HEK293 (cell line): ENCODE results near the gene CACNA2D3.

Experiments used
- CTCF ChIA-PET: fragments of 350-600 bp; formaldehyde crosslinking; extraction: SDS; loops from one replicate; lab custom pipeline; 2021; ENCODE audit warnings: antibody characterized with exemption; lab: Yijun Ruan, JAX
- POLR2A ChIA-PET: fragments of 300-600 bp; formaldehyde crosslinking; extraction: SDS; loops from one replicate; lab custom pipeline; 2020; ENCODE audit warnings: antibody characterized with exemption, inconsistent platforms; lab: Yijun Ruan, JAX
- H3K27ac ChIP-seq: fragments of 200-500 bp; sonication (Bioruptor generic); 2 replicates; pipeline ENCODE4 v1.5.1; 2014; ENCODE audit warnings: low read depth, low read length, control low read depth, inconsistent platforms; ENCODE audit errors: extremely low read depth
- H3K36me3 ChIP-seq, 2 experiments: fragments of 200-500 bp in 1 of 2; sonication (Bioruptor generic) in 1 of 2; 1 replicate in 1 of 2; 2 replicates in 1 of 2; pipeline ENCODE4 v1.5.1; 2014 to 2017; ENCODE audit warnings: inconsistent platforms in 2 of 2, low read length in 2 of 2; ENCODE audit not compliant: control insufficient read depth in 2 of 2, insufficient read depth in 1 of 2
- H3K4me1 ChIP-seq: fragments of 200-500 bp; sonication (Bioruptor generic); 2 replicates; pipeline ENCODE4 v1.5.1; 2014; ENCODE audit warnings: mild to moderate bottlenecking, low read length, inconsistent platforms; ENCODE audit not compliant: control insufficient read depth, insufficient read depth
- H3K4me3 ChIP-seq: 2 replicates; pipeline ENCODE4 v1.5.1; 2011; ENCODE audit warnings: low read depth, mild to moderate bottlenecking, control low read depth, low read length, moderate library complexity
- H3K9me3 ChIP-seq: fragments of 200-500 bp; sonication (Bioruptor generic); 2 replicates; pipeline ENCODE4 v1.5.1; 2014; ENCODE audit warnings: low read depth, low read length, inconsistent platforms; ENCODE audit not compliant: control insufficient read depth, insufficient read depth
- YY2 ChIP-seq: fragments of 450-650 bp; formaldehyde crosslinking; IDR thresholded peaks from 2 replicates; pipeline ENCODE4 v1.5.1; 2016; ENCODE audit warnings: missing biosample characterization, missing genetic modification characterization
- ZFP37 ChIP-seq: fragments of 450-650 bp; formaldehyde crosslinking; IDR thresholded peaks from 2 replicates; pipeline ENCODE4 v1.5.1; 2016; ENCODE audit warnings: missing biosample characterization, missing genetic modification characterization
- ZFP41 ChIP-seq: fragments of 450-650 bp; formaldehyde crosslinking; IDR thresholded peaks from 2 replicates; pipeline ENCODE4 v1.5.1; 2016; ENCODE audit warnings: missing biosample characterization, missing genetic modification characterization, borderline replicate concordance
- ZNF112 ChIP-seq: fragments of 450-650 bp; formaldehyde crosslinking; IDR thresholded peaks from 2 replicates; pipeline ENCODE4 v1.5.0; 2017; ENCODE audit warnings: missing biosample characterization, missing genetic modification characterization
- ZNF157 ChIP-seq: fragments of 450-650 bp; formaldehyde crosslinking; IDR thresholded peaks from 2 replicates; pipeline ENCODE4 v1.5.1; 2016; ENCODE audit warnings: missing biosample characterization, missing genetic modification characterization
- ZNF248 ChIP-seq: fragments of 450-650 bp; formaldehyde crosslinking; IDR thresholded peaks from 2 replicates; pipeline ENCODE4 v1.5.1; 2017; ENCODE audit warnings: missing biosample characterization, missing genetic modification characterization
- ZNF555 ChIP-seq: fragments of 450-650 bp; formaldehyde crosslinking; conservative IDR thresholded peaks from 2 replicates; pipeline ENCODE4 v1.5.1; 2017; ENCODE audit warnings: missing biosample characterization, mild to moderate bottlenecking, missing genetic modification characterization, inconsistent platforms
- ZNF623 ChIP-seq: fragments of 450-650 bp; formaldehyde crosslinking; IDR thresholded peaks from 2 replicates; pipeline ENCODE4 v1.5.1; 2016; ENCODE audit warnings: missing biosample characterization, missing genetic modification characterization
- ZNF677 ChIP-seq: fragments of 450-650 bp; IDR thresholded peaks from 2 replicates; pipeline ENCODE4 v1.5.0; 2018; ENCODE audit warnings: missing biosample characterization, mild to moderate bottlenecking, missing genetic modification characterization, moderate library complexity
- ZNF776 ChIP-seq: fragments of 450-650 bp; formaldehyde crosslinking; IDR thresholded peaks from 2 replicates; pipeline ENCODE4 v1.5.0; 2017; ENCODE audit warnings: missing biosample characterization, missing genetic modification characterization, borderline replicate concordance
- ZNF785 ChIP-seq: fragments of 450-650 bp; formaldehyde crosslinking; IDR thresholded peaks from 2 replicates; pipeline ENCODE4 v1.5.1; 2016; ENCODE audit warnings: missing biosample characterization, missing genetic modification characterization
- ZXDB ChIP-seq: fragments of 450-650 bp; formaldehyde crosslinking; IDR thresholded peaks from 2 replicates; pipeline ENCODE4 v1.5.1; 2016; ENCODE audit warnings: missing biosample characterization, missing genetic modification characterization
- TF ChIP-seq, protein P1 (sequence below): fragments of 450-650 bp; formaldehyde crosslinking; IDR thresholded peaks from 2 replicates; pipeline ENCODE4 v1.5.1; 2016; ENCODE audit warnings: missing biosample characterization, missing genetic modification characterization
- TF ChIP-seq, protein P2 (sequence below): fragments of 450-650 bp; formaldehyde crosslinking; IDR thresholded peaks from 2 replicates; pipeline ENCODE4 v1.5.1; 2017; ENCODE audit warnings: missing biosample characterization, missing genetic modification characterization
- TF ChIP-seq, protein P3 (sequence below): fragments of 450-650 bp; formaldehyde crosslinking; optimal IDR thresholded peaks from 2 replicates; pipeline ENCODE3; 2016; ENCODE audit warnings: missing biosample characterization, mild to moderate bottlenecking, missing genetic modification characterization
- TF ChIP-seq, protein P4 (sequence below): fragments of 450-650 bp; formaldehyde crosslinking; IDR thresholded peaks from 2 replicates; pipeline ENCODE4 v1.5.1; 2017; ENCODE audit warnings: missing biosample characterization, missing genetic modification characterization
- TF ChIP-seq, protein P5 (sequence below): fragments of 450-650 bp; formaldehyde crosslinking; IDR thresholded peaks from 2 replicates; pipeline ENCODE4 v1.5.1; 2017; ENCODE audit warnings: missing biosample characterization, missing genetic modification characterization

Gene CACNA2D3

DNA sequence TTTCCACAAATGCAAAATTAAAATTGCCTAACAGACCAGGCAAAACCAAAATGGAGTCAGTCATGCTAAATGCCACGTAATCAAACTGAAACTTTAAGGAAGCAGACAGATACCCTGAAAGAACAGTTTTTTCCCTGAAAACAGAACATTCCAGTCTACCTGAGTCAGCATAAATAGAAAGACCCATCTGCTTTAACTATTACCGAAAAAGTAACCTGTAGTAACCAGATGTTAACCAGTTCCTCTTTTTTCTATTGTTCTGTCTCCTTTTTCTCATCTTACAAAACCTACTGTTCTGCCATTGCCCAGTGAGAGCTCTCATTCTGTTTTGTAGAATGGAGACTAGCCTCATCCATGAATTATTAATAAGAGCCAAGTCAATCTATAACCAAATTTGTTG lies 286.0 kb downstream of the CACNA2D3 start (continued):
- TF ChIP-seq, protein P1, sequence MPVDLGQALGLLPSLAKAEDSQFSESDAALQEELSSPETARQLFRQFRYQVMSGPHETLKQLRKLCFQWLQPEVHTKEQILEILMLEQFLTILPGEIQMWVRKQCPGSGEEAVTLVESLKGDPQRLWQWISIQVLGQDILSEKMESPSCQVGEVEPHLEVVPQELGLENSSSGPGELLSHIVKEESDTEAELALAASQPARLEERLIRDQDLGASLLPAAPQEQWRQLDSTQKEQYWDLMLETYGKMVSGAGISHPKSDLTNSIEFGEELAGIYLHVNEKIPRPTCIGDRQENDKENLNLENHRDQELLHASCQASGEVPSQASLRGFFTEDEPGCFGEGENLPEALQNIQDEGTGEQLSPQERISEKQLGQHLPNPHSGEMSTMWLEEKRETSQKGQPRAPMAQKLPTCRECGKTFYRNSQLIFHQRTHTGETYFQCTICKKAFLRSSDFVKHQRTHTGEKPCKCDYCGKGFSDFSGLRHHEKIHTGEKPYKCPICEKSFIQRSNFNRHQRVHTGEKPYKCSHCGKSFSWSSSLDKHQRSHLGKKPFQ = no peak
- TF ChIP-seq ZNF248 (tag by site-specific recombination) = no peak
- TF ChIP-seq, protein P2, sequence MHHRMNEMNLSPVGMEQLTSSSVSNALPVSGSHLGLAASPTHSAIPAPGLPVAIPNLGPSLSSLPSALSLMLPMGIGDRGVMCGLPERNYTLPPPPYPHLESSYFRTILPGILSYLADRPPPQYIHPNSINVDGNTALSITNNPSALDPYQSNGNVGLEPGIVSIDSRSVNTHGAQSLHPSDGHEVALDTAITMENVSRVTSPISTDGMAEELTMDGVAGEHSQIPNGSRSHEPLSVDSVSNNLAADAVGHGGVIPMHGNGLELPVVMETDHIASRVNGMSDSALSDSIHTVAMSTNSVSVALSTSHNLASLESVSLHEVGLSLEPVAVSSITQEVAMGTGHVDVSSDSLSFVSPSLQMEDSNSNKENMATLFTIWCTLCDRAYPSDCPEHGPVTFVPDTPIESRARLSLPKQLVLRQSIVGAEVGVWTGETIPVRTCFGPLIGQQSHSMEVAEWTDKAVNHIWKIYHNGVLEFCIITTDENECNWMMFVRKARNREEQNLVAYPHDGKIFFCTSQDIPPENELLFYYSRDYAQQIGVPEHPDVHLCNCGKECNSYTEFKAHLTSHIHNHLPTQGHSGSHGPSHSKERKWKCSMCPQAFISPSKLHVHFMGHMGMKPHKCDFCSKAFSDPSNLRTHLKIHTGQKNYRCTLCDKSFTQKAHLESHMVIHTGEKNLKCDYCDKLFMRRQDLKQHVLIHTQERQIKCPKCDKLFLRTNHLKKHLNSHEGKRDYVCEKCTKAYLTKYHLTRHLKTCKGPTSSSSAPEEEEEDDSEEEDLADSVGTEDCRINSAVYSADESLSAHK (tag by site-specific recombination) = no peak
- TF ChIP-seq ZNF157 (tag by site-specific recombination) = no peak
- no peak for TF ChIP-seq ZNF785 (tag by site-specific recombination)
- no peak for TF ChIP-seq ZNF555

DNA sequence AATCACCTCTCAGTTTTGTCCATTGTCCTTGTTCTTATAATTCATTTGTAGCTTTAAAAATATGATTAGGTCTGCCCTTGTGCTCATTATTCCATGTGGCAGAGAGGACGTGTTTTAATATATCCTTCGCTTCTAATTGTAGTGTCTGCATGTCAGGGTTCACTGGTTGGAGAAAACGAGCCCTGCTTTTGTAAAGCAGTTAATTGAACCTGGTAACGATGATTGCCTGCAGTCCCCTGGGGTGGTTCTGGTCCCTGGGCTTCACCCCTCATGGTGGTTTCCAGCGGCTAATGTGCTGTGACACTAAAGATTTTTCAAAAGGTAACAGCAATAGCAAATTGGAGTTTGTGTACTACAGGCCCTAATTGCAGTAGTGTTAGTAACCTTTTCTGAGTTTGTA lies 299.6 kb downstream of the CACNA2D3 start:
- CTCF ChIA-PET = no interaction called here
- TF ChIP-seq, protein P3, sequence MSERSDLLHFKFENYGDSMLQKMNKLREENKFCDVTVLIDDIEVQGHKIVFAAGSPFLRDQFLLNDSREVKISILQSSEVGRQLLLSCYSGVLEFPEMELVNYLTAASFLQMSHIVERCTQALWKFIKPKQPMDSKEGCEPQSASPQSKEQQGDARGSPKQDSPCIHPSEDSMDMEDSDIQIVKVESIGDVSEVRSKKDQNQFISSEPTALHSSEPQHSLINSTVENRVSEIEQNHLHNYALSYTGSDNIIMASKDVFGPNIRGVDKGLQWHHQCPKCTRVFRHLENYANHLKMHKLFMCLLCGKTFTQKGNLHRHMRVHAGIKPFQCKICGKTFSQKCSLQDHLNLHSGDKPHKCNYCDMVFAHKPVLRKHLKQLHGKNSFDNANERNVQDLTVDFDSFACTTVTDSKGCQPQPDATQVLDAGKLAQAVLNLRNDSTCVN (tag by site-specific recombination) = no peak
- TF ChIP-seq ZNF623 (tag by site-specific recombination) (no peak), ZNF677 (no peak), ZFP37 (tag by site-specific recombination) (no peak), ZNF555 (no peak), YY2 (tag by site-specific recombination) (no peak), ZNF112 (tag by site-specific recombination) (no peak), ZNF776 (tag by site-specific recombination) (no peak), ZFP41 (tag by site-specific recombination) (no peak), ZXDB (tag by site-specific recombination) (no peak)
- TF ChIP-seq, protein P4, sequence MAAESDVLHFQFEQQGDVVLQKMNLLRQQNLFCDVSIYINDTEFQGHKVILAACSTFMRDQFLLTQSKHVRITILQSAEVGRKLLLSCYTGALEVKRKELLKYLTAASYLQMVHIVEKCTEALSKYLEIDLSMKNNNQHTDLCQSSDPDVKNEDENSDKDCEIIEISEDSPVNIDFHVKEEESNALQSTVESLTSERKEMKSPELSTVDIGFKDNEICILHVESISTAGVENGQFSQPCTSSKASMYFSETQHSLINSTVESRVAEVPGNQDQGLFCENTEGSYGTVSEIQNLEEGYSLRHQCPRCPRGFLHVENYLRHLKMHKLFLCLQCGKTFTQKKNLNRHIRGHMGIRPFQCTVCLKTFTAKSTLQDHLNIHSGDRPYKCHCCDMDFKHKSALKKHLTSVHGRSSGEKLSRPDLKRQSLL = no peak
- TF ChIP-seq, protein P5, sequence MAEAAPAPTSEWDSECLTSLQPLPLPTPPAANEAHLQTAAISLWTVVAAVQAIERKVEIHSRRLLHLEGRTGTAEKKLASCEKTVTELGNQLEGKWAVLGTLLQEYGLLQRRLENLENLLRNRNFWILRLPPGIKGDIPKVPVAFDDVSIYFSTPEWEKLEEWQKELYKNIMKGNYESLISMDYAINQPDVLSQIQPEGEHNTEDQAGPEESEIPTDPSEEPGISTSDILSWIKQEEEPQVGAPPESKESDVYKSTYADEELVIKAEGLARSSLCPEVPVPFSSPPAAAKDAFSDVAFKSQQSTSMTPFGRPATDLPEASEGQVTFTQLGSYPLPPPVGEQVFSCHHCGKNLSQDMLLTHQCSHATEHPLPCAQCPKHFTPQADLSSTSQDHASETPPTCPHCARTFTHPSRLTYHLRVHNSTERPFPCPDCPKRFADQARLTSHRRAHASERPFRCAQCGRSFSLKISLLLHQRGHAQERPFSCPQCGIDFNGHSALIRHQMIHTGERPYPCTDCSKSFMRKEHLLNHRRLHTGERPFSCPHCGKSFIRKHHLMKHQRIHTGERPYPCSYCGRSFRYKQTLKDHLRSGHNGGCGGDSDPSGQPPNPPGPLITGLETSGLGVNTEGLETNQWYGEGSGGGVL (tag by site-specific recombination) = no peak
- TF ChIP-seq, protein P1 = no peak

More for the DNA sequence above, 299.6 kb downstream of the CACNA2D3 start:
- Histone ChIP-seq H3K9me3 (no peaks in the 10 kb centered on the region), H3K27ac (no peak overlapping the region), H3K4me1 (no peaks in the 10 kb centered on the region), H3K36me3 (no peaks in the 10 kb centered on the region), H3K4me3 (no peak overlapping the region)
- POLR2A ChIA-PET = no interaction called here
